Muscle of arm (tissue), 12 donors: ENCODE measurements around the gene DHRS7B. TPM values are rescaled to one million over a fixed set of nuclear protein-coding genes. Genes with fewer than 3 reads are reported as not detected.
"Not testable (repeated sequence)": the region's sequence is repeated elsewhere in the genome, so short reads cannot be mapped to it uniquely, and the experiment has no call there.

Experiments
- DNase-seq: peaks from one replicate; pipeline ENCODE4 v3.0.0-alpha.2; 2013
- polyA plus RNA-seq, 12 donors: library from polyadenylated mRNA; unstranded; fragments of 120-200 nt; gene quantifications; one replicate each; pipeline ENCODE4 v1.2.1, GENCODE V29; 2013; ENCODE audit not compliant: insufficient read length in 12 of 12

Gene DHRS7B
- polyA plus RNA-seq, 12 donors = 18.0 to 35.3 (median 25.6) TPM; not detected in 1

DNA sequence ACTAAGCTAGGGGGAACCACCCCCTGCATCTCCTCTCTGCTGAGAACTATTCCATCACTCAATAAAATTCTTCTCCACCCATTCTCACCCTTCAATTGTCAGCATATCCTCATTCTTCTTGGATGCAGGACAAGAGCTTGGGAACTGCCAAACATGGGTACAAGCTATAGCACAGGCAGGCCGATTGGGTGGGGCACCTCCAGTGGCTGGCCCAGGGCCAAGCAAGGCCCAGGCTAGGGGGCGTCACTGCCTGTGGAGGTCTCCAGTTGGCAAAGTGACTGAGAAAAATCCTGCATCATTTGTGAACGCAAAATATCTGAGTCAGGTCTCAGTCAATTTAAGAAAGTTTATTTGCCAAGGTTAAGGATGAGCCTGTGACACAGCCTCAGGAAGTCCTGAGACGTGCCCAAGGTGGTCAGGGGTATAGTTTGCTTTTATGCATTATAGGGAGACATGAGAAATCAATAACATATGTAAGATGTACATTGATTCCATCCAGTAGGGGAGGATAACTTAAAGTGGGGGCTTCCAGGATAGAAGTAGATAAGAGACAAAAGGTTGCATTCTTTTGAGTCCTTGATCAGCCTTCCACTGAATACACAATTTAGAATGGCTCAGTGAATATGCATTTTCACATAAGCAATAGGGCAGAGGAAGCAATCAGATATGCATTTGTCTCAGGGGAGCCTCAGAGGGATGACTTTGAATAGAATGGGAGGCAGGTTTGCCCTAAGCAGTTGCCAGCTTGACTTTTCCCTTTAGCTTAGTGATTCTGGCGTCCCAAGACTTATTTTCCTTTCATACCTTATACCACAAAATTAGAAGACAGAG lies 21.5 kb upstream of the DHRS7B start:
- no peak for DNase-seq

DNA sequence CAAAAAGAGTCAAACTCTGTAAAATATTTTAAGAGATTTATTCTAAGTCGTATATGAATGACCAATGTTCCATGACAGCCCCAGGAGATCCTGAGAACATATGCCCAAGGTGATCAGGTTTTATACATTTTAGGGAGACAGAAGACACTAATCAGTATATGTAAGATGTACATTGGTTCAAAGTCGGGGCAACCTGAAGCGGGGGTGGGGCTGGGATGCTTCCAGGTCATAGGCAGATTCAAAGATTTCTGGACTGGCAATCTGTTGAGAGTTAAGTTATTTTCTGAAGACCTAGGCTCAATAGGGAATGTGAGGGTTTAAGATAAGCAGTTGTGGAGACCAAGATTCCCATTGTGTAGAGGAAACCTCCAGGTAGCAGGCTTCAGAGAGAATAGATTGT lies 20.4 kb upstream of the DHRS7B start:
- no peak for DNase-seq

DNA sequence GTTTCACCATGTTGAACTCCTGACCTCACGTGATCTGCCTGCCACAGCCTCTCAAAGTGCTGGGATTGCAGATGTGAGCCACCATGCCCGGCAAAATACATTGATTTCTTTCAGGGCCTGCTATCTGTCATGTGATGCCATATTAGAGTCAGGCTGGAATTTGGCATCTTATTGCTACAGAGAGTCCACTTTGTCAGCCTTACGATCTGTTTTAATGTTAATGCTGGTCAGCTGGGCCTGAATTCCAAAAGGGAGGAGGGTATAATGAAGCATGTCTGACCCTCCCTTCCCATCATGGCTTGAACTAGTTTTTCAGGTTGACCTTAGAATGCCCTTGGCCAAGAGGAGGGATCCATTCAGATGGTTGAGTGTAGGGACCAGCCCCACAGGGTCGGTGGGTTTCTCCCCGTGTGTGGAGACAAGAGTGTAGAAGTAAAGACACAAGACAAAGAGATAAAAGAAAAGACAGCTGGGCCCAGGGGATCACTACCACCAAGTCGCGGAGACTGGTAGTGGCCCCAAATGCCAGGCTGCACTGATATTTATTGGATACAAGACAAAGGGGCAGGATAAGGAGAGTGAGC lies 19.6 kb upstream of the DHRS7B start:
- not testable (repeated sequence) for DNase-seq

DNA sequence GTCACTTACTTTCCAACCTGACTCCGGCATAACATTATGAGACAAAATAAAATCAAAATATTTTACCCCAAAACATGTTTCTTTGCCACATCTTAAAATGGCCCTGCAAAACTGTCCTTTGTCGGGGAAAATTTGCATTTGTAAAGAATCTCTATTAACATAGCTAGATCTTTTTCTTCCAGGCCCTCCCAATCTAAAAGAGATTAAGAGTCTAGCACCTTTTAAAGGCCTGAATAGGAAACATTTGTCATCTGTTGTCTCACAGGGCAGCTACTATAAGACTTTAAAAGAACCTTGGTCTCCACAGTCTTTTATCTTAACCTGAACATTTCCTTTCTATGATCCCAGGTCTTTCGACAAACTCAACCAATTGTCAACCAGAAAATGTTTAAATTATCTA lies 18.1 kb upstream of the DHRS7B start:
- no peak for DNase-seq

DNA sequence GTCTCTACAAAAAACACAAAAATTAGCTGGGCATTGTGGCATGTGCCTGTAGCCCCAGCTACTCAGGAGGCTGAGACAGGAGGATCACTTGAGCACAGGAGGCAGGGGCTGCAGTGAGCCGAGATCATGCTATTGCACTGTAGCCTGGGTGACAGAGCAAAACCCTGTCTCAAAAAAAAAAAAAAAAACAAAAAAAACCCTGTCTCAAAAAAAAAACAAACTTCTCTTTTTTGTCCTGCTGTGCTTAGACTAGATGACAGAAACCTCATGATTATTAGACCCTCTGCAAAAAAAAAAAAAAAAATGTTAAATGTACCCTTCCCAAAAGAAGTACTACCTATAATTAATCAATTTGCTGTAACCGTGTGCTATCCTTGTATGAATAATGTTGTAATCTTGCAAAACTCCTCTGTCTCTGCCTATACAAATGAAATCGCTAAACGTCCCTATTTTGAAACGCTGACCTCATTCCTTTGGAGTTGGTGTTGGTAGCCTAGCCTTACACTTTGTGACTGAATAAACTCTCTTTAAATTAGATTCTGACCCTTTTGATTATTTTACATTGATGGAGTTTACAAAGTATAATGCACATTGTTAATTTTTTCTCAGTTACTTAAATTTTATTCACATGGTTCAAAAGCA lies 13.6 kb upstream of the DHRS7B start:
- no peak for DNase-seq

DNA sequence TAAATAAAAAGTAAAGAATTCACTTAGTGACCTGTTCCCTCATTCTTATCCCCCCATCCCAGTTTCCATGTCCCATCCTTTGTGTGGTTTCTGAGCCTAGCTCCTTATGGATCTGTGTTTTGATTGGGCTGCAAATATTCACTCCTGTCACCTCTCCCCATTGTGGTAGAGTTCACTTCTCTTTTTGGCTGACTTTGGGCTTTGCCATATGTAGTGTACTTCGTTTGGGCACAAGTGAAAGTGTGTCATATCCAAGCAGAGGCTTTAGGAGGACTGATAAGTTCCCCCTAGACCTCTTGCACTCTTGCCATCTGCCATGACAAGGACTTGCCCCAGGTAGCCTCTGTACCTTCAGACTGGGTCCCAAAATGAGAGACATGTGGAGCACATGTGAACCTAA lies 13.0 kb upstream of the DHRS7B start:
- DNase-seq = no peak

DNA sequence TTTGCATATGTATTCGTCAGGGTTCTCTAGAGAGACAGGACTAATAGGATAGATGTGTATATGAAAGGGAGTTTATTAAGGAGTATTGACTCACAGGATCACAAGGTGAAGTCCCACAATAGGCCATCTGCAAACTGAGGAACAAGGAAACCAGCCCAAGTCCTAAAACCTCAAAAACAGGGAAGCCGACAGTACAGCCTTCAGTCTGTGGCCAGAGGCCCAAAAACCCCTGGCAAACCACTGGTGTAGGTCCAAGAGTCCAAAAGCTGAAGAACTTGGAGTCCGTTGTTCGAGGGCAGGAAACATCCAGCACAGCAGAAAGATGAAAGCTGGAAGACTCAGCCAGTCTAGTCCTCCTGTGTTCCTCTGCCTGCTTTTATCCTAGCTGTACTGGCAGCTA lies 12.0 kb upstream of the DHRS7B start:
- DNase-seq = not testable (repeated sequence)

DNA sequence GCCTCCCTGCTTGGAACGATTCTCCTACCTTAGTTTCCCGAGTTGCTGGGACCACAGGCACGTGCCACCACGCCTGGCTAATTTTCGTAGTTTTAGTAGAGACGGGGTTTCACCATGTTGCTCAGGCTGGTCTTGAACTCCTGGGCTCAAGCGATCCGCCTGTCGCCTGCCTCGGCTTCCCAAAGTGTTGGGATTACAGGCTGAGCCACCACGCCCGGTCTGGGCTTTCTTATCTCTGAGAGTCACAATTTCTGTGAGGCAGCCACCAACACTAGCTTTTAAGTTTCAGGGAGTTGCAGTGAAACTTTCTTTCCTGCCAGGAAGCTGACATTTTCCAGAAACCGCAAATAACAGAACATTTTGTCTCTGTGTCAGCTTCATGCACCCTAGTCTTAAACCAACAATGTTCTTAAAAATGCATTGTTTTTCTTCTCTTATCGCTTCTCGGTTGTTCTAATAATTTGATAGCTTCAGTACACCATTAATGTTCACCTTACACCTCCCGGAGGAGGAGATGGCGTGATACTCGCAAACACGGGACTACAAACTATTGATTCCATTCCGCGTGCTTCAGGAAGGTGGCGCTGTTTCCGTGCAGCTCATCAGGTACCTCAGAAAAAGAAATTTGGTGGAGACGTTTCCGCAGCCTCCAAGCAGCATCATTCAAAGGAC lies 7.4 kb upstream of the DHRS7B start:
- DNase-seq = peak; percentile 71

DNA sequence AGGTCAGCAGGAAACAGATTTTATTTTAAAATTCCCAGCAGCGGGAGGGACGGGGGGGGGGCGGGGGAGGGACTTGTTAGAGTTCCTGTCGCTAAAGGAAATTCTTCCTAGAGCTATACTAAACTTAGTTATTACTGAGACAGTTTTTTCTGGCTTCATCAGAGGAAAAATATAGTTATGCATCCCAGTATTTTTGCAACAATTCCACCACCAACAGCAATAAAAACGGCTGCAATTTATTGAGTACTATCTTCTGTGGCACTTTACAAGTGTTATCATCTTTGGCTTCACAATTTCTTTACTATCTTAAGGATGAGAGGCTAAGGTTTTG lies 6.9 kb upstream of the DHRS7B start:
- DNase-seq = no peak

DNA sequence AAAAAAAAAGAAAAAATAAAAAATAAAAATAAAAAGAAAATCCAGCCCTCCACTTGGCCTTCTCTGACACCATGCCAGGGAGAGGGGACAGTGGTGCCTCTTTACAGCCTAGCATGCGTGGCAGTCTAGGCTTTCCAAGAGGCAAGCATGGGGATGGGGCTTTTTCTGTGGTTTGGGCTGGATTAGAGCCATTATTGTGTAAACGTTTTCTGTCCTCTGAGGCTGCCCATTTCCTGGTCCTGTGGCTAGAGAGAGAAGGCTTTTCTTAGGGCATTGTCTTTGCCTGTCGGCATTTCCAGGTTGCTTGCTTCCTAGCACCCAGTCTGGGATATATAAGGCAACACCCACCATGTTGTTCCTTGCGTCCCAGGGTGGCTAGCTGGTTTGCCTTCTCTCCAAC lies 2.7 kb upstream of the DHRS7B start:
- no peak for DNase-seq

DNA sequence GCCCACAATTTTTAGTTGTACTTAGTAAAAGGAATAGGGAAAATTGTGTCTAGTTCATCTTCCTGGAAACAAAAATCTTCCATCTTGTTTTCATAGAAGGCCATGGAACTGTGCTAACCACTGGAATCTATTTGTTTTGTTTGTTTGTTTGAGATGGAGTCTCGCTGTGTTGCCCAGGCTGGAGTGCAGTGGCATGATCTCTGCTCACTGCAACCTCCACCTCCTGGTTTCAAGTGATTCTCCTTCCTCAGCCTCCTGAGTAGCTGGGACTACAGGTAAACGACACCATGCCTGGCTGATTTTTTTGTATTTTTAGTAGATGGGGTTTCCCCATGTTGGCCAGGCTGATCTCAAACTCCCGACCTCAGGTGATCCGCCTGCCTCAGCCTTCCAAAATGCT lies 2.2 kb upstream of the DHRS7B start:
- DNase-seq = not testable (repeated sequence)

DNA sequence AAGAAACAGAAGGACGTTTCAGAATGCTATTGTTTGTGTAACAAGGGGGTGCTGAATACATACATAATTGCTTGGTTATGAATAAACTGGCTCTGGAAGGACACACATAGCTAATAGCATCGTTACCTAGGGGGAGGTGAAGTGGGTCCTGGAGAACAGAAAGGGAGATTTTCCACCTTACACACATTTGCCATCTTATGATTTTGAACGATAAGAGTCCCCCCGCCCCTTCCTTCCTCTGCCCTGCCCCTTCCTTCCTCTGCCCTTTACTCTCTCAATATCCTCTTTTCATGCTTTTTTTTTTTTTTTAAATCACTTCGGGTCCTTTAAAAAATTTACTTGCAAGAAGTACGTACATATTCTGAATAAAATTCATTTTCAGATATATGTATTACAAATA lies 902 bp upstream of the DHRS7B start:
- DNase-seq = no peak

DNA sequence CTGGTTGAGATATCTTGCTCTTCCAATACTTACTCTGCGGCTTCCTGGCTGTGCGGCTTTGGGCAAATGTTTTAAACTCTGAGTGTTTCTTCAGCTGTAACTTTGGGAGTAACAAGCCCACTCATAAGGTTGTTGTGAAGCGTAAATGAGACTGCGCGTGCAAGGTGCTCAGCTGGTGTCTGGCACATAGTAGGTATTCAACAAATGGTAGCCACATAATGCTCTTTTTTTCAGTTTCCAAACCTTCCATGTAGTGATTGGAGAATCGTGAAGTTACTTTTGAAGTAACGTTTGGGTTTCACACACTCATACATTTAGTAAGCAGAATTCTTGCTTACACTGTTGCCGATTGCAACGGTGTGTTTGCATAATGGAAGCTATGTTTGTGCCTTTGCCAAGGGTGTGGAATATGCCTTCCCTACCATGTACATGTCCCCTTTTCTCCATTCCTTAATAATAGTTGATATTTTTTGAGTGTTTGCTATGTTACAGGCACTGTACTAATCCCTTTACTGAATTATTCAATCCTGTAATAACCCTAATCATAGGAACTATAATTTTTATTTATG lies 829 bp downstream of the DHRS7B start:
- DNase-seq = no peak

DNA sequence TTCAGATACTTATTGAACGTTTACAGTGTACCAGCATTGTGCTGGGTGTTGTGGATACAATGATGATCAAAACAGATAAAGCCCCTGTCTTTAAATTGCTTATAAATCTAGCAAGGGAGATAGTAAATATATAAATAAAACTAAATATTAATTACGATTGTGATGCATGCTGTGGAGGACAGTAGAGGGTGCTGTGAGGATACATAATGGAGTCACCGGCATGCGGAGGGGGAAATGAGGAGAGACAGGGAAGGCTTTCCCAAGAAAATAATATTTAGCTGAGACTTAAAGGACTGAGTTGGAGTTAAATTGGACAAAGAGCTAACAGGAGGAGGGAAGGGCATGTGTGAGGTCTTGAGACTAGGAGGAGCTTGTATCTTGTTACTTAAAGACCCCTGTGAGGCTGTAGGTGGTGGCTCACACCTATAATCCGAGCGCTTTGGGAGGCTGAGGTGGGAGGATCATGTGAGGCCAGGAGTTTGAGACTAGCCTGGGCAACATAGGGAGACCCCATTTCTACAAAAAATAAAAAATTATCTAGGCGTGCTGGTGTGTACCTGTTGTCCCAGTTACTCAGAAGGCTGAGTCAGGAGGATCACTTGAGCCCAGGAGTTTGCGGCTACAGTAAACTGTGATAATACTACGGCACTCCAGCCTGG lies 2.4 kb downstream of the DHRS7B start:
- DNase-seq = peak; percentile 49

DNA sequence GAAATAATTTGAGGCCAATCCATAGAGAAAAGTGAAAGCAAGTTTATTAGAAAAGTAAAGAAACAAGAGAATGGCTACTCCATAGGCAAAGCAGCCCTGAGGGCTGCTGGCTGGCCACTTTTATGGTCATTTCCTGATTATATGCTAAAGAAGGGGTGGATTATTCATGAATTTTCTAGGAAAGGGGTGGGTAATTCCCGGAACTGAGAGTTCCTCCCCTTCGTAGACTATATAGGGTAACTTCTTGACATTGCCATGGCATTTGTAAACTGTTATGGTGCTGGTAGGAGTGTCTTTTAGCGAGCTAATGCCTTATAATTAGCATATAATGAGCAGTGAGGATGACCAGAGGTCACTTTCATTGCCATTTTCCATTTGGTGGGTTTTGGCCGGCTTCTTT lies 4.4 kb downstream of the DHRS7B start:
- no peak for DNase-seq

DNA sequence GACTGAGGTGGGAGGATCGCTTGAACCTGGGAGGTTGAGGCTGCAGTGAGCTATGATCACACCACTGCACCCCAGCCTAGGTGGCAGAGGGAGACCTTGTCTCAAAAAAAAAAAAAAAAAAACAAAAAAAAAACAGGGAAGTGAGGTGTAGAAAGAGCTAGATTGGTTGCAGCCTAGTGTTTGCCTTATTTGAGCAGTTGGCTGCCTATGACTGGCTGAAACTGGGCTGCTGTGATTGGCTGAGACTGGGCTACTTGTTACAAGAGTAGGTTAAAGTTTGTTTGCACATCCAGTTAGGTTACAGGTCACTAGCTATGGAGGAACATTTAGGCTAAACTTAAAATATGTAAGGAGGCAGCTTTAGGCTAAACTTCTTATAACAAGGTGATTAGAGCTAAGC lies 5.7 kb downstream of the DHRS7B start:
- no peak for DNase-seq

DNA sequence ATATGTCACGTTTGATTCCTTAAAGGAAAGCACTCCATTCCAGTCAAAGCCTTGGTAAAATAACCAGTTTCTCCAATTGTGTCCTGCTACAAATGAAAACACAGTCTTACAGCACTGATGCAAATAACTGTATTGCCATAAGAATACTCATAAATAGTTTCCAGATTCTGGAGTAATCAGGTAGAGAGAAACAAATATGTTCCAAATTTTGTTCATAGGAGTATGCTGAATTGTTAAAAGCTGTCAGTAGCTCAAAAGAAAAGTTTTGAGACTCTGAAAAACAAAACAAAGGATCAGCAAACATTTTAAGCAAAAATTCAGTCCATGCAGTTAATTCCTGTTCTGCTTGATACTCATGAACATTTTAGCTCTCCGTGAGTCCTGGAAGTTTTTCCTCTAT lies 7.8 kb downstream of the DHRS7B start:
- no peak for DNase-seq

DNA sequence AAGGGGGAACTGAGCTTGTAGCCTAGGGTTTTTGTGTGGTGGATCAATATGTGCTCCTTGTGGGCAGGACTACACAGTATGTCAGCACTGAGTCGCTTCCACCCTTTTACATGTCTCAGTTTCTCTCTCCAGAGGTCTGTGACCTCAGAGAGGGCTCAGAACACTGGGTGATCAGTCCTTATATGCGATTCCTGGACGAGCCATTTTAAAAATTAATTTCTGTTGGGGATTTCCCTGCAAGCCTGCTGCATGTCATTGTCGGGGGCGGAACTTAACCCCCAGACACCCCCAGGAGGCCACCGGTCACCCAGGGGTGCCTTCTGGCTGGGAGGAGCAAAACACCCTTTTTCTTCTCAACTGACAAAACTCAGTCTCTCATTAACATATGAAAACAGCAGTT lies 14.1 kb downstream of the DHRS7B start:
- no peak for DNase-seq

DNA sequence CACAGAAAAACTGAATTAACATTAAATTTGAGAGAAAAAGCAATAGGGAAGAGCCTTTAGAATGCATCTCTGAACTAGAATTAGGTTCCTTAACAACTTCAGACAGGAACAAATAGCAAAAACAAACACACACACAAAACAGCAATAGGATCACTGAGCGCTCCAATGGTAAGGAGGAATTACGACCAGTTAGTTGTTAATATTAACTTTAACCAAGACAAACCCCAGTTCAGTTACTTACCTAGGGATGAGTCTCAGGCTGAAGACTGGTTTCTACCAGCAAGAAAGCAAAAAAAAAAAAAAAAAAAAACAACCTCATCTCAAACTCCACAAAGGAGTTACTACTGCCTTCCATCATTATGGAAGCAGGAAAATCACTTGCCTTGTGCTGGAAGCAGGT lies 14.6 kb downstream of the DHRS7B start:
- DNase-seq = no peak

DNA sequence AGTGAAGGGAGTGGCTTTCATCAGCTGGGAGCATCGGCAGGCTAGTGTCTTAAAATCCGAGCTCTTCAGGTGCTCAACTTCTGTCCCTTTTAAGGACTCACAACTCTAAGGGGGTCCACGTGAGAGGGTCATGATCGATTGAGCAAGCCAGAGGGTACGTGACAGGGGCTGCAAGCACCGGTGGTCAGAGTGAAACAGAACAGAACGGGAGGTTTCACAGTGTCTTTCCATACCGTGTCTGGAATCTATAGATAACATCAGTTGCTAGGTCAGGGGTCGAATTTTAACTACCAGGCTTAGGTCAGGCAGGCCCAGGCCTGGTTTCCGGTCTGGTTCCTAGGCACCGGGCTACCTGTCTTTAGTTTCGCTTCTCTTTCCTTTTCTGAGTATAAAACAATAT lies 15.3 kb downstream of the DHRS7B start:
- not testable (repeated sequence) for DNase-seq

DNA sequence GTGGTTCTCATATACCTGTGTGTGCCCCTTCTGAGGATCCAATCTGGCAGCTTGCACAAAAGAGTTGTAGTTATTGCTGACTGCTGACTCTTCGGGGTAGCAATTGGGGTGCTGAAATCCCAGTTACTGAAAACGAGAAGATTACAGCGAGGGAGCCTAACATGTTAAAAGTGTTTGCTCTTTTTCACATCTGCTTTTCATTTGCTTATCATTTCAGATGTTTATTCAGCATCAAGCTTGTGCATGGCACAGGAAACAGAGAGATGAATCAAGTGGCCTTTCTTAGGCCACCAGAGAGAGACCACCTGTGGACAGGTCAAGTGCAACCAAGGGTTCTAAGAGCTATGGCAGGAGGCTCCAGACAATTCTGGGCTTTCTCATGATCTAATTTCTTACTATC lies 16.9 kb downstream of the DHRS7B start:
- DNase-seq = no peak

DNA sequence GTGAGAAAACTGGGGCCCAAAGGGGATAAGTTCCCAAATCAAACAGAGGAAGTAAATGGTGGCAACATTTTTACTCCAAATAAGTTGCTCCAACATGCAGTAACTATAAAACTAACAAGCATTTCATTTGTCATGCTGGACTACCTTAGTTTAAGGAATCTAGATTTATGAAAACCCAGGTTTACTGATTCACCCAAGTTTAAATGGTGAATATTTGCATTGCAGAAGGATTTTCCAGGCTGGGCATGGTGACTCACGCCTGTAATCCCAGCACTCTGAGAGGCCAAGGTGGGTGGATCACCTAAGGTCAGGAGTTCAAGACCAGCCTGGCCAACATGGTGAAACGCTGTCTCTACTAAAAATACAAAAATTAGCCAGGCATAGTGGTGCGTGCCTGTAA lies 17.5 kb downstream of the DHRS7B start:
- not testable (repeated sequence) for DNase-seq
